Chondrocyte (in vitro differentiated cells): ENCODE measurements around the gene SUPT20H. TPM values are rescaled to one million over a fixed set of nuclear protein-coding genes. Genes with fewer than 3 reads are reported as not detected.

ENCODE experiments used
- DNase-seq: peaks from one replicate; pipeline ENCODE4 v3.0.0; 2021; ENCODE audit warnings: mixed read lengths, low spot score
- H3K27ac Mint-ChIP-seq: one replicate; pipeline ENCODE4 v1.8.0; 2021; ENCODE audit warnings: mild to moderate bottlenecking, moderate library complexity, mixed read lengths; ENCODE audit not compliant: unreplicated experiment
- H3K27me3 Mint-ChIP-seq: 2 replicates; pipeline ENCODE4 v1.8.0; 2021; ENCODE audit warnings: low read depth, mixed read lengths
- H3K36me3 Mint-ChIP-seq: 2 replicates; pipeline ENCODE4 v1.8.0; 2021; ENCODE audit warnings: low read depth, mixed read lengths
- H3K4me1 Mint-ChIP-seq: 2 replicates; pipeline ENCODE4 v1.8.0; 2021; ENCODE audit warnings: low read depth, mild to moderate bottlenecking, mixed read lengths
- H3K4me3 Mint-ChIP-seq: one replicate; pipeline ENCODE4 v1.8.0; 2021; ENCODE audit warnings: mild to moderate bottlenecking, moderate library complexity, mixed read lengths; ENCODE audit not compliant: unreplicated experiment
- H3K9me3 Mint-ChIP-seq: 2 replicates; pipeline ENCODE4 v1.8.0; 2021; ENCODE audit warnings: low read depth, mixed read lengths
- CTCF ChIP-seq: fragments of 200-600 bp; sonication (generic); IDR thresholded peaks from 2 replicates; pipeline ENCODE4 v1.5.0; 2021; ENCODE audit warnings: antibody characterized with exemption, mild to moderate bottlenecking, moderate library complexity
- total RNA-seq: library from RNA; stranded (reverse); gene quantifications from 3 replicates; pipeline ENCODE4 v1.2.1, GENCODE V29; 2021

Gene SUPT20H
- total RNA-seq, 1 donor from 2014 or later: 51.2 TPM

- Mint-ChIP-seq H3K4me1 (peaks cover 8% of the 10 kb centered on the region), H3K9me3 (no peaks in the 10 kb centered on the region), H3K27me3 (no peaks in the 10 kb centered on the region), H3K4me3 (no peak overlapping the region), H3K27ac (no peak overlapping the region), H3K36me3 (no peaks in the 10 kb centered on the region)
- TF ChIP-seq CTCF: no peak
- no peak for DNase-seq
These were observed 12.5 kb upstream of the SUPT20H start for GRCh38 chr13:37072024-37072423.

DNA sequence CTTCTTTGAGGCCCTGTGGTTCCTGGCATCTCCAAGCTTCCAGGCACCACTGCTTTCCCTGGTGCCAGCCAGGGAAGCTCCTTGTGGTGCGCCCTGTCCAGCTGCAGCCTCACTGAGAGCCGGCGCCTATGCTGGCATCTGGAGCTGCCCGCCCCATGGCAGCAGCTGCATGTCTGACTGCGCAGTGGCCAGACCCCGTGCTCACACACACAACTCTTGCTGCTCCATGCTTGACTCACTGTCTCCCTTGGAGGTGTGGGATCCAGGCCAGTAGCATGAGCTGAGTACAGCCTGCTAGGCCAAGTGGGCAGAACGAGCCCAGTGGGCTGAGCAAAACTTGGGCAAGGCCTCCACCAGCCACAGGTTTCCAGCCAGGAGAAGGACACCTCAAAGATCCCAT lies 11.5 kb upstream of the SUPT20H start:
- no peak for DNase-seq
- Mint-ChIP-seq H3K9me3 (no peaks in the 10 kb centered on the region), H3K27me3 (no peaks in the 10 kb centered on the region), H3K27ac (no peak overlapping the region), H3K4me1 (peaks cover 8% of the 10 kb centered on the region), H3K4me3 (no peak overlapping the region), H3K36me3 (no peaks in the 10 kb centered on the region)
- no peak for TF ChIP-seq CTCF

- Mint-ChIP-seq H3K4me1 (peaks cover 8% of the 10 kb centered on the region), H3K4me3 (no peak overlapping the region), H3K27me3 (no peaks in the 10 kb centered on the region), H3K36me3 (no peaks in the 10 kb centered on the region), H3K27ac (no peak overlapping the region), H3K9me3 (no peaks in the 10 kb centered on the region)
- TF ChIP-seq CTCF: no peak
- no peak for DNase-seq
These were observed 10.7 kb upstream of the SUPT20H start for GRCh38 chr13:37070145-37070695.

GRCh38 chr13:37069597-37070103 lies 10.2 kb upstream of the SUPT20H start:
- no peaks in the 10 kb centered on the region for H3K27me3 Mint-ChIP-seq
- no peak overlapping the region for H3K27ac Mint-ChIP-seq
- H3K4me1 Mint-ChIP-seq: peaks cover 2% of the 10 kb centered on the region
- TF ChIP-seq CTCF: no peak
- DNase-seq: no peak
- no peaks in the 10 kb centered on the region for H3K9me3 Mint-ChIP-seq
- H3K36me3 Mint-ChIP-seq: no peaks in the 10 kb centered on the region
- H3K4me3 Mint-ChIP-seq: no peak overlapping the region

GRCh38 chr13:37068962-37069361 lies 9.5 kb upstream of the SUPT20H start:
- Mint-ChIP-seq H3K4me1 (no peaks in the 10 kb centered on the region), H3K27me3 (no peaks in the 10 kb centered on the region), H3K36me3 (no peaks in the 10 kb centered on the region), H3K4me3 (no peak overlapping the region), H3K27ac (no peak overlapping the region), H3K9me3 (no peaks in the 10 kb centered on the region)
- DNase-seq: no peak
- TF ChIP-seq CTCF: peak; percentile 81
